Activated T-helper 17 cell treated with anti-CD3 and anti-CD28 coated beads, Interleukin-2, amount 50 U/mL, for 72 hours (primary cell): ENCODE results near the gene GLRX3. TPM values are rescaled to one million over a fixed set of nuclear protein-coding genes. Genes with fewer than 3 reads are reported as not detected.
"Not testable (repeated sequence)": the region's sequence is repeated elsewhere in the genome, so short reads cannot be mapped to it uniquely, and the experiment has no call there.

Experiments
- ATAC-seq: fragments of 150-1000 bp; cut with Tn5 transposase; replicated peaks from 2 replicates; pipeline ENCODE4 v1.10.0; 2021; ENCODE audit warnings: mild to moderate bottlenecking, moderate library complexity
- H3K27ac Mint-ChIP-seq: one replicate; pipeline ENCODE4 v1.8.0; 2022; ENCODE audit warnings: mixed read lengths
- H3K27me3 Mint-ChIP-seq: one replicate; pipeline ENCODE4 v1.8.0; 2022; ENCODE audit warnings: mixed read lengths
- H3K36me3 Mint-ChIP-seq: one replicate; pipeline ENCODE4 v1.8.0; 2022; ENCODE audit warnings: low read depth, mild to moderate bottlenecking, mixed read lengths
- H3K4me1 Mint-ChIP-seq: one replicate; pipeline ENCODE4 v1.8.0; 2022; ENCODE audit warnings: mixed read lengths
- H3K4me3 Mint-ChIP-seq: one replicate; pipeline ENCODE4 v1.8.0; 2022; ENCODE audit warnings: mild to moderate bottlenecking, mixed read lengths
- H3K9me3 Mint-ChIP-seq: one replicate; pipeline ENCODE4 v1.8.0; 2022; ENCODE audit warnings: mixed read lengths
- total RNA-seq, 2 donors: library from RNA; stranded (reverse); gene quantifications; one replicate each; pipeline ENCODE4 v1.2.3, GENCODE V29; 2022

Gene GLRX3
- total RNA-seq, 2 donors from 2014 or later = 66.7 to 112 TPM

DNA sequence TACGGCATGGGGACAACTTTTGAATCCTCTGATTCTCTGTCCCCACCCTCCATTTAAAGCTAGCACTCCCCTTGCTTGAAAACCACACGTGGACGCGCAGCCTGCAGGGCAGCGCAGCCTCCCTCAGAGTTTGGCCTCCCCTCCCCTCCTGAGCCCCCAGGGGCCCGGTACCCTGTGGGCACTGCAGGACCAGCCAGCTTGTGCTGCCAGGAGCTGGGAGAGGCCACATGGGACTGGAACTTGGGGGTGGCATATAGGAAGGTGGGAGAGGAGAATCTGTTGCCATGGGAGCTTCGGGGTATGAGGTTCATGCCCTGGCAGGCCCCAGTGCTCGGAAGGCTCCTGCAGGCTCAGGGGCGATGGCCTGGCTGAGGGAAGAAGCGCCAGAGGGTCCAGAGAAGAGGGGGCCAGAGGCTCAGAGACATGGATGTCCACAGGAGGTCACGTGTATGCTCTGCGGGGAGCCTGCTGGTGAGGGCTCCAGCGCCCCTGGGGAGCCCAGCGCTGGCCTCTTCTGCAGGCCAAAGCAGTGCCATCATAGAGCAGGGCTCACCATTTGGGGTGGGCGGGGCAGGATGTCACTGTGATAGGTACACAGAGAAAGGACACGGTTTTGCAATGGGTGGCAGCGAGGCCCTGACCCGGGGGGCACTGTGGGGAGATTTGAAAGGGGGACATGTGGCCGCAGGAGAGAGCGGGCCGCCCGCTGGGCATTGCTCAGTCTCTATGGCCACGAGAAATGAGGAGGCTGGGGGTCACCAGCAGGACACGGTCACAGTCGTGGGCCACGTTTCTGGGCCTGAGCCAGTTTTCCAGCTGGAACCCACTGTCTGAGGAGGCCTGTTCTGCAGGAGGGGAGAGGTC is 64.2 kb downstream of the GLRX3 start:
- H3K36me3 Mint-ChIP-seq = no peaks in the 10 kb centered on the region
- H3K9me3 Mint-ChIP-seq = no peaks in the 10 kb centered on the region
- H3K4me1 Mint-ChIP-seq = no peaks in the 10 kb centered on the region
- no peak overlapping the region for H3K4me3 Mint-ChIP-seq
- no peak for ATAC-seq
- no peak overlapping the region for H3K27ac Mint-ChIP-seq
- no peaks in the 10 kb centered on the region for H3K27me3 Mint-ChIP-seq

DNA sequence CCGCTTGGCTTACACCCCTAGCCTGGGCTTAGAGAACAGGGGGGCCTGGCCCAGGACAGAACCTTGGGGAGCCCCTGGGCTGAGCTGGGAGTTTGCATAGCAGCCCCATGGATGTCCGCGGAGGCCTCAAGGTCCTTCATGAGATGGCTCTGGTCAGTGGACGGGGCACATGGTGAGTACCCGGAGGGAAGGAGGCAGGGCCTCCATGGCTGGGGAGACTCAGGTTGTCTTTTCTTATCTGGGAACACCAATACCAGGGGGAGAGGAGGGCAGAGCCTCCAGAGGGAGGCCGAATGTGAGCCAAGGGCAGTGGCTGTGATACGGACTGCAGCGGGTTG is 64.8 kb downstream of the GLRX3 start:
- no peak for ATAC-seq
- Mint-ChIP-seq H3K36me3 (no peaks in the 10 kb centered on the region), H3K9me3 (no peaks in the 10 kb centered on the region), H3K27me3 (no peaks in the 10 kb centered on the region), H3K4me3 (no peak overlapping the region), H3K4me1 (no peaks in the 10 kb centered on the region), H3K27ac (no peak overlapping the region)

DNA sequence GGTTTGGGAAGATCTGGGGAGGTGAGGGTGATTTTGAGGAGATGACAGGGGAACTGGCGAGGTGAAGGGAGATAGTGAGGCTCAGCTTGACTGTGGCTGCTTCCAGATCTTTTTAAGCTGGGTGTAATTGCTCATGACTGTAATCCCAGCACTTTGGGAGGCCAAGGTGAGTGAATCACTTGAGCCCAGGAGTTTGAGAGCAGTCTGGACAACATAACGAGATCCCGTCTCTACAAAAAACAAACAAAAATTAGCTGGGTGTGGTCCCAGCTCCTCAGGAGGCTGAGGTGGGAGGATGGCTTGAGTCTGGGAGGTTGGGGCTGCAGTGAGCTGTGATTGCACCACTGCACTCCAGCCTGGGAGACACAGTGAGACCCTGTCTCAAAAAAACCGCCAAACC is 66.0 kb downstream of the GLRX3 start:
- not testable (repeated sequence) for H3K36me3 Mint-ChIP-seq, H3K4me1 Mint-ChIP-seq, H3K27ac Mint-ChIP-seq, ATAC-seq, H3K4me3 Mint-ChIP-seq, H3K9me3 Mint-ChIP-seq, H3K27me3 Mint-ChIP-seq

DNA sequence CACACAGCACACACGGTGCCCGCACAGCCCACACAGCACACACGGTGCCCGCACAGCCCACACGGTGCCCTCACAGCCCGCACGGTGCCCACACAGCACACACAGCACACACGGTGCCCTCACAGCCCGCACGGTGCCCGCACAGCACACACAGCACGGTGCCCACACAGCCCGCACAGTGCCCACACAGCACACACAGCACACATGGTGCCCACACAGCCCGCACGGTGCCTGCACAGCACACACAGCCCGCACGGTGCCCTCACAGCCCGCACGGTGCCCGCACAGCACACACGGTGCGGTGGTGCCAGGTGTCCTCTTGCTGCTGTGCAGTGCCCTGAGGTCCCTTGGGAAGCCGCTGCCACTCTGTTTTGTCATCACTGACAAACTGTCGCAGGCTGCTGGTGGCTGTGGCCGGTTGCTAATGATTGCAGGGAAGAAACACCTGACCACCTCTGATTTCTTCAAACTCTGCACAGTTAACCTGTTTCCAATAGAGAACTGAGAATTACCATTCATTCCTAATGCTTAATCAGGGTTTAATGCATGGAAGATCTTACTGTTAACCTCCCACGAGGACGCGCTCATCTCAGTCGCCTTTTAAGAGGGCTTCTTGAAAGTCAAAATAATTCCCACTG is 66.9 kb downstream of the GLRX3 start:
- Mint-ChIP-seq H3K4me1 (no peaks in the 10 kb centered on the region), H3K27ac (no peak overlapping the region), H3K9me3 (no peaks in the 10 kb centered on the region), H3K27me3 (no peaks in the 10 kb centered on the region), H3K36me3 (no peaks in the 10 kb centered on the region), H3K4me3 (no peak overlapping the region)
- no peak for ATAC-seq

DNA sequence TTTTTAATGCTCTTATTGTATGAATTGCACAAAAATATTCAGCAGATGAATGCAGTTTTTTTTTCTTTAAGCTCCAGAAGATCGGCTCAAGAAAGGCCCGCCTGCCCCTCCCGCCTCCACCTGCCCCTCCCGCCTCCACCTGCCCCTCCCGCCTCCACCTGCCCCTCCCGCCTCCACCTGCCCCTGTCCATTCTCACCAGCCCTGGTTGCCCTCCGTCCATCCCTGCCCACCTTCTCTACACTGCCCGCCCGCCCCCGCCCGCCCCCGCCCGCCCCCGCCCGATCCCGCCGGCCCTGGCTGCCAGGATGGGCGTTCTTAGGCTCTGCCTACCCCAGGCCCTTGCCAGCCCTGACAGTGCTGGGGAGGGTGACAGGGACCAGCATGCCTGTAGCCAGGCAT is 67.4 kb downstream of the GLRX3 start:
- ATAC-seq = no peak
- Mint-ChIP-seq H3K4me3 (no peak overlapping the region), H3K36me3 (no peaks in the 10 kb centered on the region), H3K27me3 (no peaks in the 10 kb centered on the region), H3K27ac (no peak overlapping the region), H3K4me1 (no peaks in the 10 kb centered on the region), H3K9me3 (no peaks in the 10 kb centered on the region)

DNA sequence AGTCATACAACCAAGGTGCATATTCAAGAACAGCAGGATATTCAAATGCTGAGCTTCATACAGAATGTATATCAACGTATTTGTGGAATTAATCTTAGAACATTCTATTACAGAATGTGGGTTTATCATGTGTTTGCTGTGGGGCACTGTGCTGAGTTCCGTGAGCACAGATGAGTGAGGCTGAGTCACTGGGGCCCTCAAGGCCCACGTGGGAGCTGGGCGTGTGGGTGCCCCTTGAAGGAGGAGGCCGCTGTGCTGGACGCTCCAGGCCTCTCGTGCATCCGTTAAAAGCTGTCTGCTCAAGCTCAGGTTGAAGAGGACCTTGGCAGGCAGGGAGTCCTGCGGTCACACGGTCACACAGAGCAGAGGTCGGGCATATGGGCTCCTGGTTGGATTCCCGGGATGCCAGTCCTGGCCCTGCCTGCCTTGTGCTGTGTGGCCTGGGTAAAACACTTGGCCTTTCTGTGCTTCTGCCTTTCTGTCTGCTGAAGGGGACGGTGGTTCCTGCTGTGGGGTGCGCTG is 70.1 kb downstream of the GLRX3 start:
- Mint-ChIP-seq H3K36me3 (no peaks in the 10 kb centered on the region), H3K4me3 (no peak overlapping the region), H3K27me3 (no peaks in the 10 kb centered on the region), H3K4me1 (no peaks in the 10 kb centered on the region), H3K9me3 (no peaks in the 10 kb centered on the region), H3K27ac (no peak overlapping the region)
- no peak for ATAC-seq

DNA sequence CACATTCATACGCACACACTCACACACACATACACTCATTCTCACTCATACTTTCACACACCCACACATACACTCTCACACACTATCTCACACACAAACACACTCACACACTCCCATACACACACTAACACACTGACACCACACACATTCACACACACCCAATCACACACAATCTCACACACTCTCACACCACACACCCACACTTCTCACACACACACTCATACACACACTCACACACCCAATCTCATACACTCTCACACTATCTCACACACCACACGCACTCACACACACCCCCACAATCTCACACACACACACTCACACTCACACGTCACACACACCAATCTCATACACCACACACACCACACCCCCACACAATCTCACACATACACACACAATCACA is 71.0 kb downstream of the GLRX3 start:
- H3K4me3 Mint-ChIP-seq = no peak overlapping the region
- ATAC-seq = no peak
- no peaks in the 10 kb centered on the region for H3K4me1 Mint-ChIP-seq
- H3K9me3 Mint-ChIP-seq = no peaks in the 10 kb centered on the region
- H3K27ac Mint-ChIP-seq = no peak overlapping the region
- no peaks in the 10 kb centered on the region for H3K27me3 Mint-ChIP-seq
- H3K36me3 Mint-ChIP-seq = no peaks in the 10 kb centered on the region

DNA sequence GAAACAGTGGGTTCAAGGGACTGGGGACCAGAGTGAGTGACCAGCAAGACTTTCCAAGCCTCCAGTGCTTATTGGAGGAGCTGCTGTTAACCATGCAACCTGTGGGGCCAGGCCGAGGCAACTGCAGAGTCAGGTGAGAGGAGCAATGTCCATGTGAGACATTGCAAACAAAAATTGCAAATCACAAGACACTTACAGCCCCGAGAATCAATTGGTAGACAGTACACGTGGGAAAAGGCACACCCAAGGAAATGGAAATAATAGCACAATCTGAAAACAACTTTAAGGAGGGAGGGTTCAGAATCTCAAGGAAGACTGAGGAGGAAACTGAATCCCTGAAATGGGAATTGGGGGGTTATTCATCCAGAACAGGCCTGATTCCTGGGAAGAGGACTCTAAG is 72.6 kb downstream of the GLRX3 start:
- no peaks in the 10 kb centered on the region for H3K9me3 Mint-ChIP-seq
- no peaks in the 10 kb centered on the region for H3K36me3 Mint-ChIP-seq

DNA sequence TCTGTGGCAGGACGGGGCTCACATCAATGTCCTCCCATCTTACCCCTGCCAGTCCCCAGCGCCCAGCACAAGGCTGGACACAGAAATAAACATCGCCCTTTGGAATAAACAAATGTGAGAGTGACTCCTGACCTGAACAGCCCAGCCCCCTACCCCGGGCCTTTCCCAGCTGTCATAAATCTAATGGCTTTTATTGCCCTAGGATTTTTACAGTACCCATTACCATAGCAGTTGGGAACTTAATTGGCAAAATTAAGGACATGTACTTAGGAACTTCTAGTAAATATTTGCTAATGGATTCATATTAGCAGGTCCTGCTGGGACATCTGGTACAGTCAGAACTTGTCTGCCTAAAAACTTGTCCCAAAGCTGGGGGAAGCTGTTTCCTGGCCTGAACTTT is 76.6 kb downstream of the GLRX3 start:
- Mint-ChIP-seq H3K4me1 (no peaks in the 10 kb centered on the region), H3K9me3 (no peaks in the 10 kb centered on the region), H3K27ac (no peak overlapping the region), H3K27me3 (no peaks in the 10 kb centered on the region), H3K4me3 (no peak overlapping the region), H3K36me3 (no peaks in the 10 kb centered on the region)
- no peak for ATAC-seq

More for the DNA sequence above, 72.6 kb downstream of the GLRX3 start:
- H3K4me1 Mint-ChIP-seq = no peaks in the 10 kb centered on the region
- no peaks in the 10 kb centered on the region for H3K27me3 Mint-ChIP-seq
- no peak overlapping the region for H3K4me3 Mint-ChIP-seq
- H3K27ac Mint-ChIP-seq = no peak overlapping the region
- no peak for ATAC-seq

DNA sequence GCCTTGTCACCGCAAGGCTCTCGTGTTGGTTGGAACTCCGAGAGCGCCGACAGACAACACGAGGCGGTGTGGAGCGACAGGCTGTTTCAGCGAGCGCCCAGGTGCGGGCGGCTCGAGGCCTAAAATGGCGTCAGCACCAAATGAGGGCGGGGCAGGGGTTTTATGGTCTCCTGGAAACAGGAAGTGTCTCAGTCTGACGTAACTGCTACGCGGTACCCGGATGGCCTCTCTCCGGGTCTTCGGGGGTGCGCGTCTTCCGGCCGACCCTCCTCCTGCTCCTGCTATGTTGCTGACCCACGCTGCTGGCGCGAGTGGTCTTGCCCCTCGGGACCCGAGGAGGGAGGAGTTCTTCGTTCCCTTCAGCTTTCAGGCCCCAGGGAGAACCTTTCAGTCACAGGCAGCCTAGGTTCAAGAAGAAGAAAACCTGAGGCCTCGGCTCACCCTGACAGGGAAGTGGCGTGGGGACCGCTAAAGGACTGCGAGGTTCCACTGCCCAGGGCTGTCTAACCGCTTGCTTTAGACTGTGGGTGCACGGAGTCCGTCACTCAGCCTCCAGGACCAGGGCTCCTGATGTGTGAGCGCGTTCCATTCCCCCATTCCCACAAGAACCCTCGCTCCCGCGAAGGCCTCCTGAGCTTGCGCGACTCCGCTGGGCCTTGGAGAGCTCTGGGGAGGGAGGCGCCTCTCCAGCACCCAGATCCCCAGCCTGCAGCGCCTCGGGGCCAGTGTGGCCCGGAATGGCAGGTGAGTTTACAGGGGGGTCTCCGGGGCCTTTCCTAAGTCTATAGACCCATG is 77.3 kb downstream of the GLRX3 start:
- ATAC-seq = no peak
- H3K27me3 Mint-ChIP-seq = no peaks in the 10 kb centered on the region
- no peaks in the 10 kb centered on the region for H3K4me1 Mint-ChIP-seq
- H3K4me3 Mint-ChIP-seq = no peak overlapping the region
- H3K9me3 Mint-ChIP-seq = no peaks in the 10 kb centered on the region
- no peak overlapping the region for H3K27ac Mint-ChIP-seq
- H3K36me3 Mint-ChIP-seq = no peaks in the 10 kb centered on the region

DNA sequence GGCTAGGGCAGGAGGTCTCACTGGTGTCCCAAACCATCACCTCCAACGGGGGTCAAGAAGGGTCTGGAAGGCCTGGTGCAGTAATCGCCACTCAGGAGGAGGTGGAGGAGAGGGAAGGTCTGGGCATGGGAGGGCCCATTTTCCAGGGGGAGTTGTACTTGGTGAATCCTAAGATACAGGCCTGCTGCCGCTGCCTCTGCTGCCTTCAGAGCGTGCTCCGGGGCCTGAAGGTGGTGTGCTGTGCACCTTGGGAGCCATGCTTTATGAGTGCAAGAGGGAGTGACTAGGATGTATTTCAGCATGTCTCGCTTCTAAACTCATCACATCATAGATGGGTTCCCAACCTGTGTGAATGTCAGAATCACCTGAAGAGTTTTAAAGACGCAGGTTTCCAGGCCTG is 78.2 kb downstream of the GLRX3 start:
- Mint-ChIP-seq H3K36me3 (no peaks in the 10 kb centered on the region), H3K4me1 (no peaks in the 10 kb centered on the region), H3K27ac (no peak overlapping the region), H3K4me3 (no peak overlapping the region), H3K27me3 (no peaks in the 10 kb centered on the region), H3K9me3 (no peaks in the 10 kb centered on the region)
- ATAC-seq = no peak

DNA sequence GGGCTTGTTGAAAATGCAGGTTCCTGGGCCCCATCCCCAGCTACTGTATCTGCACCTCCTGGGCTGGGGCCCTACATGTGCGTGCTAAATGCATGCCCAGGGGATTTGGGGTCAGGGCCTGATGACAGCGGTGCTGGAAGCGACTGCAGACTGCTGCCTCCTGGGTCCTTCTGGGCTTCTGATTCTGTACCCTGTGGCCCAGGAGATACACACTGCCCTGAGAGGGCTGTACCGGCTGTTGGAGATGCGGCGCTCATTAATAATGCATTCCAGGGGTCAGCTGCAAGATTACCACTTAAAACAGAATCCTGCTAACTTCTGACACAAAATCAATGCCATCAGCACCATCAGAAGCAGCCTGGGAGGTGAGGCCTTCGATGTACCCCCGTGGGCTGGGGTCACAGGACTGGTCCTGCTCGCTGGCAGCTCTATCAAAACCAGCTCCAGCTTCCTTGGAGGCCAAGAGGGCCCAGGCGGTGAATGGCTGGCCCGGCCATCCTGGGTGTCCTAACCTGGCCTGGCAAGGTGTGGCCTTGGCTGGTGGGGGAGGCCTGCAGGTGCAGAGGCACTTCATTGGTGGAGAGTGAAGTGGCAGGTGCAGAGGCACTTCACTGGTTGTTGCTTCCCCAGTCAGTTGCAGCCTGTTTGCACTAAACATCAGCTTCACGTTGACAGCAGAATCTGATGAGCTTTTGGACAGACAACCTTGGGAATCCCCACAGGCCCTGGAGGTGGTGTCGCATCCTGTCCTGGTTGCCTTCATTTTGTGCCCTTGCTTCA is 79.2 kb downstream of the GLRX3 start:
- H3K27ac Mint-ChIP-seq = no peak overlapping the region
- no peaks in the 10 kb centered on the region for H3K36me3 Mint-ChIP-seq
- no peaks in the 10 kb centered on the region for H3K4me1 Mint-ChIP-seq
- H3K4me3 Mint-ChIP-seq = no peak overlapping the region
- no peak for ATAC-seq
- H3K9me3 Mint-ChIP-seq = no peaks in the 10 kb centered on the region
- no peaks in the 10 kb centered on the region for H3K27me3 Mint-ChIP-seq

DNA sequence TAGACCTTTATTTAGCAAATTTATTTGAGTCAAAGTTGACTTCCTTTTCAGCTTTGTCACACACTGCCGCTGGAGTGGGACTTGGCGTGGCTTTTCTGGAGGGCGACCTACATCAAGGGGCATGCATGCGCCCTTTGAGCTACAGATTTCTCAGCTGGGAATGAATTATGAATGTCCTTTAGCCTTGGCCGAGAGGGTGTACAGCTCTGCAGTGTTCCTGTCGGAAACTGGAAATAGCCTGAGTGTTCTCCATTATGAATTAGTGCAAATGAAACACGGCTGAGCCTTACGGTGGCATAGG is 79.7 kb downstream of the GLRX3 start:
- Mint-ChIP-seq H3K36me3 (no peaks in the 10 kb centered on the region), H3K9me3 (no peaks in the 10 kb centered on the region), H3K4me1 (no peaks in the 10 kb centered on the region), H3K4me3 (no peak overlapping the region), H3K27me3 (no peaks in the 10 kb centered on the region), H3K27ac (no peak overlapping the region)
- ATAC-seq = no peak

DNA sequence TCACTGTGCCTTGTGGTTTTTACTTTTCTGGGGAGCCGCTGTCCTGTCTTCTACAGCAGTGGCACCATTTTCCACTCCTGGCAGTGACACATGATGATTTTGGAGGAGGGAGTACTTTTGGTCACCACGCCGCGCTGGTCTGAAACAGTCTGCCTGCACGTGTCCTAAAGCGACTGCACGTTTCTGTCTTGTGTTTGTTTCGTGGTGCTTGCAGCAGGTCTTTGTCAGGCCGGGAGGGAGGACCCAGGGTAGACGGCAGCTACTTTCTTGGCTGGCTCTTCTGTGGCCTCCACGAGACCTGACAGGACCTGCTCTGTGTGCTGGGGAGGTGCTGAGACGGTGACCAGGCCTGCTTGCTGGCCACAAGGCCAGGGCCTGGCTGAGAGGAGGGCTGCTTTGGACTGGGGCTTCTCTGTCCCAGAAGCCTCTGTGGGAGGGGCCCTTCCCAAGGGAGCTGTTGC is 82.0 kb downstream of the GLRX3 start:
- H3K4me3 Mint-ChIP-seq = no peak overlapping the region
- H3K27ac Mint-ChIP-seq = no peak overlapping the region
- no peaks in the 10 kb centered on the region for H3K4me1 Mint-ChIP-seq
- no peaks in the 10 kb centered on the region for H3K27me3 Mint-ChIP-seq
- no peak for ATAC-seq
- H3K9me3 Mint-ChIP-seq = no peaks in the 10 kb centered on the region
- no peaks in the 10 kb centered on the region for H3K36me3 Mint-ChIP-seq
